Testis (tissue), 3 donors: ENCODE results near the gene CD4. TPM values are rescaled to one million over a fixed set of nuclear protein-coding genes. Genes with fewer than 3 reads are reported as not detected.

ENCODE experiments used
- DNase-seq: peaks from one replicate; pipeline ENCODE4 v3.0.0-alpha.2; 2019
- H3K27ac ChIP-seq, 2 donors: fragments of 200-600 bp; sonication (generic); one replicate each; pipeline ENCODE4 v1.5.1; 2019
- H3K27me3 ChIP-seq: fragments of 200-600 bp; sonication (generic); one replicate; pipeline ENCODE4 v1.5.1; 2019
- H3K36me3 ChIP-seq: fragments of 200-600 bp; sonication (generic); one replicate; pipeline ENCODE4 v1.5.1; 2017; ENCODE audit warnings: low read depth; ENCODE audit errors: missing control alignments
- H3K4me1 ChIP-seq: fragments of 200-600 bp; sonication (generic); one replicate; pipeline ENCODE4 v1.5.1; 2019
- H3K4me3 ChIP-seq, 2 donors: fragments of 200-600 bp; sonication (generic); one replicate each; pipeline ENCODE4 v1.5.1; 2017 to 2019
- H3K9me3 ChIP-seq: fragments of 200-600 bp; sonication (generic); one replicate; pipeline ENCODE4 v1.5.1; 2017
- CTCF ChIP-seq, 3 experiments: fragments of 450-650 bp in 2 of 3; fragments of 200-600 bp in 1 of 3; sonication (generic) in 1 of 3; IDR thresholded peaks; one replicate each; pipeline ENCODE4 v1.5.1; 2016 to 2019; ENCODE audit warnings: antibody characterized with exemption in 3 of 3, mild to moderate bottlenecking in 2 of 3, moderate library complexity in 1 of 3
- POLR2A ChIP-seq: fragments of 450-650 bp; IDR thresholded peaks from one replicate; pipeline ENCODE4 v1.6.1; 2017; ENCODE audit warnings: antibody characterized with exemption, mild to moderate bottlenecking, moderate library complexity
- WGBS, 2 donors: methylation state at CpG; one replicate each; pipeline ENCODE4 v1.1.5; 2018; 5-methylcytosine and 5-hydroxymethylcytosine counted together
- intact Hi-C: fragments of 100-400 bp; cut with DNase I; formaldehyde crosslinking; loops from one replicate; pipeline ENCODE4 v1.15.1; 2023; ENCODE audit warnings: low total_unique reads
- polyA plus RNA-seq: library from polyadenylated mRNA; stranded (reverse); fragments of 350-450 nt; fragmentation: Illumina TruSeq; extraction: RNeasy Lipid Tissue Mini Kit (QIAGEN cat#74804); gene quantifications from one replicate; pipeline ENCODE4 v1.2.3, GENCODE V29; 2014; ENCODE audit warnings: low read depth, low replicate concordance; ENCODE audit not compliant: insufficient read depth
- total RNA-seq, 2 donors: library from RNA; depleted of rRNA; stranded (reverse); fragments of >200 nt; gene quantifications; one replicate each; pipeline ENCODE4 v1.2.3, GENCODE V29; 2016

Gene CD4
- total and polyA plus RNA-seq, 3 donors from 2014 or later: 2.0 to 22.2 (median 4.5) TPM

GRCh38 chr12:6747216-6747615 is 42.1 kb upstream of the CD4 start:
- no peaks in the 10 kb centered on the region for H3K9me3 ChIP-seq
- no peak for TF ChIP-seq POLR2A
- no peak for DNase-seq
- no peaks in the 10 kb centered on the region for H3K27me3 ChIP-seq
- peaks cover 5% of the 10 kb centered on the region for H3K4me1 ChIP-seq
- WGBS, 2 donors: 45 to 48% methylated on average over 4 of the region's 4 CpGs
- no peak overlapping the region for H3K4me3 ChIP-seq
- no peak overlapping the region for H3K27ac ChIP-seq
- no peaks in the 10 kb centered on the region for H3K36me3 ChIP-seq
- intact Hi-C loops: no loop called here

- TF ChIP-seq POLR2A: no peak
- TF ChIP-seq CTCF (IDR thresholded peaks at IDR 0.05): no peak
- Histone ChIP-seq H3K4me3 (no peak overlapping the region), H3K27me3 (no peaks in the 10 kb centered on the region), H3K36me3 (no peaks in the 10 kb centered on the region), H3K4me1 (peaks cover 8% of the 10 kb centered on the region), H3K27ac (no peak overlapping the region), H3K9me3 (no peaks in the 10 kb centered on the region)
- WGBS, 2 donors: 92 to 93% methylated on average over 18 to 28 of the region's 28 CpGs
- intact Hi-C loops: no loop called here
- no peak for DNase-seq
These were observed 40.6 kb upstream of the CD4 start for GRCh38 chr12:6748761-6749160.

- WGBS, 2 donors: 86 to 88% methylated on average over 4 of the region's 4 CpGs
These were observed 38.8 kb upstream of the CD4 start for GRCh38 chr12:6750506-6750905.

DNA sequence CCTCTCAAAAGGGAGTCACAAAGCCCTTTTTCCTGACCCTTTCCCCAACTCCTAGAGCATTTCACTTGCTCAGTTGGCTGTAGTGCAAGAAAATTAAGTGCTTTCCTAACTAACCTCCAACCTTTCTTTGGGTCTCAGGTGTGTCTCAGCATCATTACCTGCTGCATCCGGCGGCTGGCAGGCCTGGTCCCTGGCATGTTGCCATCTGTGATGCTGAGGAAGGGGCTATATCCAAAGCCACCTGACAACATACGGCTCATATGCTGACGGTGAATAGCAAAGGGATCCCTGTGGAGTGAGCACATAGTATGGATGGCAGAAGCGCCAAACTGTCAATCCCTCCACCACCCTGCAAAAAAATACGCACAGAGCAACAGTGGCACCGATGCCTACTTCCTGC is 37.6 kb upstream of the CD4 start:
- 59 to 68% methylated on average over 7 of the region's 7 CpGs for WGBS, 2 donors
- Histone ChIP-seq H3K9me3 (no peaks in the 10 kb centered on the region), H3K4me3 (peak overlapping the region in 1 of 2 donors; percentile 91), H3K4me1 (peaks cover 13% of the 10 kb centered on the region), H3K27me3 (no peaks in the 10 kb centered on the region), H3K27ac (peak overlapping the region in 1 of 2 donors; percentile 99), H3K36me3 (no peaks in the 10 kb centered on the region)
- TF ChIP-seq POLR2A (no peak), CTCF (IDR thresholded peaks at IDR 0.05) (no peak)
- intact Hi-C loops: no loop called here
- no peak for DNase-seq

More at GRCh38 chr12:6750506-6750905, 38.8 kb upstream of the CD4 start:
- Histone ChIP-seq H3K4me3 (no peak overlapping the region), H3K36me3 (no peaks in the 10 kb centered on the region), H3K4me1 (peaks cover 13% of the 10 kb centered on the region), H3K27me3 (no peaks in the 10 kb centered on the region), H3K9me3 (no peaks in the 10 kb centered on the region), H3K27ac (no peak overlapping the region)
- DNase-seq: no peak
- intact Hi-C loops: no loop called here
- TF ChIP-seq CTCF (IDR thresholded peaks at IDR 0.05) (no peak), POLR2A (no peak)

DNA sequence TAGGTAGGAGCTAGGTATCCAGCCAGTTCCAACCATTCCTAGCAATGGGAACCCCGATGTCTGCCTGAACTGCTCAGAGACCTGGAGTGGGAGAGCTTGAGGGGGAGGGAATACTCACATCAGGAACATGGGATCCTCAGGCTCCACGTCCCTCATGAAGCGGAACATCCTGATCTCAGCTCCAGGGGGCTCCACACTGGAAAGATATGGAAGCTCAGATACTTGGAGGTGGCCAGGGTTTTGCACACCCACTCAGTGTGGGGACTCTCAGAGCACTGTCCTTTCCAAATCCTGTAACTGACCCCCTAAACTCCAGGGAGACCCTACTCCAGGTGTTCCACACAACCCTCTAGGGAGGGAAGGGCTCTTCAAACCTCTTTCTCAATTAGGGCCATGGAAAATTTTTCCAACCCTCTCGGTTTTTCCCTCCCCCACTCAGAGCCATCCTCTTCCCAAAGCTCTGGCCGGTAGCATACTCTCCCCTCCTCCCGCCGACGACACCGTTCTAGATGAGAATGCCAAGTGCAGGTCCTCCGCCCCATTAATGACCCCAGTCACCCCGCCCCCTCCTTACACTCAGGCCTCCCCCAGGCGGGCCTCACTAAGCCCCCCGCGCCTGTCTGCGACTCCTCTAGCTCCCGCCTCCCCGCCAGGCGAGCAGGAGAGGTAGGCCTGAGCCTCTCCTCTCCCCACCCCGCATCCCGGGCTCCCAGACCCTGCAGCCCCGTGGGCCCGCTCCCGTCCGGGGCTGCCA is 37.0 kb upstream of the CD4 start:
- no peaks in the 10 kb centered on the region for H3K27me3 ChIP-seq
- H3K4me1 ChIP-seq: peaks cover 13% of the 10 kb centered on the region
- peak overlapping the region; percentile 91 to 98 for H3K4me3 ChIP-seq
- 2 to 5% methylated on average over 9 to 21 of the region's 24 CpGs for WGBS, 2 donors
- DNase-seq: peak; percentile 57
- no peaks in the 10 kb centered on the region for H3K9me3 ChIP-seq
- intact Hi-C loops: no loop called here
- peak overlapping the region; percentile 99 for H3K27ac ChIP-seq
- no peaks in the 10 kb centered on the region for H3K36me3 ChIP-seq
- TF ChIP-seq CTCF (IDR thresholded peaks at IDR 0.05) (peak in 2 of 3 experiments; percentile 12 to 27), POLR2A (no peak)
